H9 (cell line): ENCODE data around the gene RPL34. TPM values are rescaled to one million over a fixed set of nuclear protein-coding genes. Genes with fewer than 3 reads are reported as not detected.

ENCODE experiments used
- DNase-seq: peaks from one replicate; pipeline ENCODE4 v3.0.0-alpha.2; 2017
- H2AFZ ChIP-seq: one replicate; pipeline ENCODE4 v1.6.1; 2013; ENCODE audit warnings: mild to moderate bottlenecking, low read length, control low read depth, moderate library complexity
- H2AK5ac ChIP-seq: 2 replicates; pipeline ENCODE4 v1.6.1; 2013; ENCODE audit warnings: low read length, control low read depth, mixed read lengths; ENCODE audit not compliant: insufficient read length
- H2BK120ac ChIP-seq: one replicate; pipeline ENCODE4 v1.6.1; 2013; ENCODE audit warnings: low read depth, mild to moderate bottlenecking, low read length, control low read depth, inconsistent platforms; ENCODE audit not compliant: poor library complexity, severe bottlenecking
- H2BK12ac ChIP-seq: 2 replicates; pipeline ENCODE4 v1.6.1; 2013; ENCODE audit warnings: low read length, control low read depth, mixed read lengths, low read depth; ENCODE audit not compliant: insufficient read length
- H2BK15ac ChIP-seq: 2 replicates; pipeline ENCODE4 v1.6.1; 2013; ENCODE audit warnings: low read depth, low read length, control low read depth
- H2BK20ac ChIP-seq: one replicate; pipeline ENCODE4 v1.6.1; 2013; ENCODE audit warnings: low read depth, mild to moderate bottlenecking, low read length, control low read depth, inconsistent platforms; ENCODE audit not compliant: poor library complexity, severe bottlenecking
- H2BK5ac ChIP-seq: 2 replicates; pipeline ENCODE4 v1.6.1; 2013; ENCODE audit warnings: low read length, control low read depth, mixed read lengths; ENCODE audit not compliant: insufficient read length
- H3K14ac ChIP-seq: 2 replicates; pipeline ENCODE4 v1.6.1; 2013; ENCODE audit warnings: low read length, control low read depth; ENCODE audit not compliant: insufficient read depth
- H3K18ac ChIP-seq: 2 replicates; pipeline ENCODE4 v1.6.1; 2013; ENCODE audit warnings: low read depth, mild to moderate bottlenecking, mixed read lengths, low read length, control low read depth; ENCODE audit not compliant: insufficient read length
- H3K23ac ChIP-seq: 2 replicates; pipeline ENCODE4 v1.6.1; 2013; ENCODE audit warnings: low read length, control low read depth, mixed read lengths, low read depth; ENCODE audit not compliant: insufficient read length
- H3K23me2 ChIP-seq: 2 replicates; pipeline ENCODE4 v1.6.1; 2013; ENCODE audit warnings: low read depth, mild to moderate bottlenecking, mixed read lengths, low read length, control low read depth; ENCODE audit not compliant: insufficient read length, poor library complexity, severe bottlenecking
- H3K27ac ChIP-seq: 2 replicates; pipeline ENCODE4 v1.5.1; 2013; ENCODE audit warnings: low read length, control low read depth, mixed read lengths, low read depth; ENCODE audit not compliant: insufficient read length
- H3K27me3 ChIP-seq: 2 replicates; pipeline ENCODE4 v1.6.1; 2013; ENCODE audit warnings: low read length, control low read depth, inconsistent platforms; ENCODE audit not compliant: insufficient read depth
- H3K4ac ChIP-seq: 2 replicates; pipeline ENCODE4 v1.6.1; 2013; ENCODE audit warnings: low read depth, mild to moderate bottlenecking, control low read depth, inconsistent platforms, low read length, moderate library complexity
- H3K4me1 ChIP-seq: 2 replicates; pipeline ENCODE4 v1.6.1; 2013; ENCODE audit warnings: low read length, control low read depth, inconsistent platforms; ENCODE audit not compliant: insufficient read depth
- H3K4me2 ChIP-seq: 2 replicates; pipeline ENCODE4 v1.6.1; 2013; ENCODE audit warnings: low read length, control low read depth, mixed read lengths; ENCODE audit not compliant: insufficient read length, insufficient read depth
- H3K56ac ChIP-seq: 2 replicates; pipeline ENCODE4 v1.6.1; 2013; ENCODE audit warnings: low read depth, mild to moderate bottlenecking, mixed read lengths, low read length, control low read depth; ENCODE audit not compliant: insufficient read length
- H3K79me1 ChIP-seq: 2 replicates; pipeline ENCODE4 v1.6.1; 2013; ENCODE audit warnings: low read depth, mild to moderate bottlenecking, moderate library complexity, low read length, control low read depth, inconsistent platforms; ENCODE audit not compliant: insufficient read depth, poor library complexity, severe bottlenecking
- H3K79me2 ChIP-seq: 2 replicates; pipeline ENCODE4 v1.6.1; 2013; ENCODE audit warnings: low read length, control low read depth, inconsistent platforms; ENCODE audit not compliant: insufficient read depth
- H3K9ac ChIP-seq: 2 replicates; pipeline ENCODE4 v1.6.1; 2013; ENCODE audit warnings: low read length, control low read depth, mixed read lengths; ENCODE audit not compliant: insufficient read length; ENCODE audit errors: extremely low read depth
- H3K9me3 ChIP-seq: one replicate; pipeline ENCODE4 v1.6.1; 2013; ENCODE audit warnings: low read depth, low read length, inconsistent platforms; ENCODE audit not compliant: control insufficient read depth
- H3T11ph ChIP-seq: one replicate; pipeline ENCODE4 v1.6.1; 2013; ENCODE audit warnings: mild to moderate bottlenecking, low read length, control low read depth, inconsistent platforms
- H4K20me1 ChIP-seq: one replicate; pipeline ENCODE4 v1.6.1; 2013; ENCODE audit not compliant: control insufficient read depth, insufficient read length, insufficient read depth
- H4K5ac ChIP-seq: 2 replicates; pipeline ENCODE4 v1.6.1; 2013; ENCODE audit warnings: low read depth, mild to moderate bottlenecking, mixed read lengths, low read length, control low read depth; ENCODE audit not compliant: insufficient read length
- H4K8ac ChIP-seq: replicated peaks from 2 replicates; pipeline ENCODE4 v1.6.1; 2013; ENCODE audit warnings: low read length, control low read depth, mixed read lengths, low read depth; ENCODE audit not compliant: insufficient read length
- H4K91ac ChIP-seq: 2 replicates; pipeline ENCODE4 v1.6.1; 2013; ENCODE audit warnings: low read depth, mild to moderate bottlenecking, moderate library complexity, mixed read lengths, low read length, control low read depth; ENCODE audit not compliant: insufficient read length
- H3K27ac Mint-ChIP-seq, 3 experiments: 2 replicates in 2 of 3; 3 replicates in 1 of 3; pipeline ENCODE4 v1.8.0; 2020 to 2021; ENCODE audit warnings: mixed read lengths in 3 of 3, mild to moderate bottlenecking in 1 of 3, moderate library complexity in 1 of 3
- H3K27me3 Mint-ChIP-seq: 2 replicates; pipeline ENCODE4 v1.8.0; 2021; ENCODE audit warnings: low read depth, mild to moderate bottlenecking, moderate library complexity, mixed read lengths
- H3K36me3 Mint-ChIP-seq, 3 experiments: 2 replicates in 2 of 3; 3 replicates in 1 of 3; pipeline ENCODE4 v1.8.0; 2020 to 2021; ENCODE audit warnings: low read depth in 3 of 3, mixed read lengths in 3 of 3; ENCODE audit not compliant: insufficient read depth in 1 of 3
- H3K4me1 Mint-ChIP-seq, 2 experiments: 2 replicates each; pipeline ENCODE4 v1.8.0; 2020; ENCODE audit warnings: mixed read lengths in 2 of 2
- H3K4me3 Mint-ChIP-seq, 2 experiments: 2 replicates in 1 of 2; 3 replicates in 1 of 2; pipeline ENCODE4 v1.8.0; 2020 to 2021; ENCODE audit warnings: mild to moderate bottlenecking in 2 of 2, mixed read lengths in 2 of 2, moderate library complexity in 1 of 2
- H3K9me3 Mint-ChIP-seq, 2 experiments: 2 replicates in 1 of 2; 3 replicates in 1 of 2; pipeline ENCODE4 v1.8.0; 2020; ENCODE audit warnings: mild to moderate bottlenecking in 2 of 2, mixed read lengths in 2 of 2, moderate library complexity in 1 of 2
- CTCF ChIP-seq: fragments of 200-600 bp; sonication (generic); conservative IDR thresholded peaks from 3 replicates; pipeline ENCODE4 v1.8.0; 2021; ENCODE audit warnings: antibody characterized with exemption, mild to moderate bottlenecking
- WGBS: extraction: QIAGEN DNeasy Blood & Tissue Kit; methylation state at CpG from one replicate; pipeline ENCODE4 v1.1.7; 2013; ENCODE audit warnings: missing lambda C conversion rate, low lambda C conversion rate, mixed read lengths; ENCODE audit not compliant: insufficient read length; ENCODE audit errors: extremely low coverage; 5-methylcytosine and 5-hydroxymethylcytosine counted together
- total RNA-seq: library from RNA; stranded (reverse); gene quantifications from 2 replicates; pipeline ENCODE4 v1.2.1, GENCODE V29; 2021

Gene RPL34
- total RNA-seq, 1 experiment from 2014 or later, result 1,375 TPM

GRCh38 chr4:108644237-108644636 is 23.9 kb downstream of the RPL34 start:
- H3K27ac Mint-ChIP-seq, result no peak overlapping the region
- no peaks in the 10 kb centered on the region for H4K20me1 ChIP-seq
- no peak overlapping the region for H3K4me3 Mint-ChIP-seq
- no peak overlapping the region for H3K9ac ChIP-seq
- no peak overlapping the region for H3K18ac ChIP-seq
- DNase-seq, result no peak
- H3K9me3 Mint-ChIP-seq, result no peaks in the 10 kb centered on the region; a peak in 1 of 5 replicates
- H3K79me2 ChIP-seq, result no peaks in the 10 kb centered on the region
- TF ChIP-seq CTCF, result no peak
- no peaks in the 10 kb centered on the region for H3K4me1 ChIP-seq
- no peak overlapping the region for H2BK5ac ChIP-seq
- H2AFZ ChIP-seq, result no peak overlapping the region
- no peak overlapping the region for H4K8ac ChIP-seq
- H2BK20ac ChIP-seq, result no peak overlapping the region
- no peak overlapping the region for H2BK12ac ChIP-seq
- no peak overlapping the region for H3K14ac ChIP-seq
- no peak overlapping the region for H3K23ac ChIP-seq
- H3K27ac ChIP-seq, result no peak overlapping the region
- no peak overlapping the region for H2AK5ac ChIP-seq
- no peaks in the 10 kb centered on the region for H3K23me2 ChIP-seq
- no peak overlapping the region for H3K56ac ChIP-seq
- no CpG with 5 or more reads among the region's 1 CpG for WGBS
- no peak overlapping the region for H2BK120ac ChIP-seq
- H3K27me3 Mint-ChIP-seq, result no peaks in the 10 kb centered on the region
- H3K4me2 ChIP-seq, result no peak overlapping the region
- no peaks in the 10 kb centered on the region; a peak in 1 of 4 replicates for H3K4me1 Mint-ChIP-seq
- H3K9me3 ChIP-seq, result no peaks in the 10 kb centered on the region
- H3T11ph ChIP-seq, result no peak overlapping the region
- H3K27me3 ChIP-seq, result no peaks in the 10 kb centered on the region
- no peak overlapping the region for H4K5ac ChIP-seq
- no peaks in the 10 kb centered on the region for H3K36me3 Mint-ChIP-seq
- no peaks in the 10 kb centered on the region for H3K79me1 ChIP-seq
- H3K4ac ChIP-seq, result no peak overlapping the region
- no peak overlapping the region for H2BK15ac ChIP-seq
- H4K91ac ChIP-seq, result no peak overlapping the region
